Sigmoid colon (tissue), 7 donors: ENCODE results near the gene PACS1. TPM values are rescaled to one million over a fixed set of nuclear protein-coding genes. Genes with fewer than 3 reads are reported as not detected.

Experiments used
- DNase-seq: peaks from one replicate; pipeline ENCODE4 v3.0.0-alpha.2; 2019
- H3K27ac ChIP-seq, 4 donors: fragments of 200-600 bp; sonication (generic); one replicate each; pipeline ENCODE4 v1.5.1; 2016 to 2019; ENCODE audit warnings: mild to moderate bottlenecking in 1 of 4
- H3K27me3 ChIP-seq, 3 donors: fragments of 200-600 bp; sonication (generic); one replicate each; pipeline ENCODE4 v1.5.1; 2019; ENCODE audit warnings: mild to moderate bottlenecking in 1 of 3
- H3K36me3 ChIP-seq, 4 donors: fragments of 200-600 bp; sonication (generic); one replicate each; pipeline ENCODE4 v1.5.1; 2016 to 2019
- H3K4me1 ChIP-seq, 4 donors: fragments of 200-600 bp; sonication (generic); one replicate each; pipeline ENCODE4 v1.5.1; 2017 to 2019
- H3K4me3 ChIP-seq, 4 donors: fragments of 200-600 bp; sonication (generic); one replicate each; pipeline ENCODE4 v1.5.1; 2017 to 2019; ENCODE audit warnings: mild to moderate bottlenecking in 2 of 4, moderate library complexity in 1 of 4
- H3K9me3 ChIP-seq, 4 donors: fragments of 200-600 bp in 3 of 4; sonication (generic) in 3 of 4; one replicate each; pipeline versions ENCODE4 v1.5.1 to v1.6.1; 2013 to 2019
- EP300 ChIP-seq, 4 donors: sonication (generic); formaldehyde crosslinking; IDR thresholded peaks; one replicate each; pipeline ENCODE4 v1.6.1; 2017; ENCODE audit warnings: antibody characterized with exemption in 4 of 4
- POLR2A ChIP-seq, 2 donors: fragments of 450-650 bp; IDR thresholded peaks; one replicate each; pipeline ENCODE4 v1.6.1; 2016; ENCODE audit warnings: antibody characterized with exemption in 2 of 2, mild to moderate bottlenecking in 2 of 2, moderate library complexity in 2 of 2
- POLR2AphosphoS5 ChIP-seq, 4 donors: sonication (generic); formaldehyde crosslinking; IDR thresholded peaks; one replicate each; pipeline ENCODE4 v1.6.1; 2017; ENCODE audit warnings: antibody characterized with exemption in 4 of 4
- WGBS, 2 donors: extraction: QIAGEN DNeasy Blood & Tissue Kit; methylation state at CpG; one replicate each; pipeline ENCODE4 v1.1.7; 2013; 5-methylcytosine and 5-hydroxymethylcytosine counted together
- intact Hi-C: fragments of 100-400 bp; cut with DNase I; formaldehyde crosslinking; loops from one replicate; pipeline ENCODE4 v1.15.1; 2023
- polyA plus RNA-seq, 3 donors: library from polyadenylated mRNA; stranded (reverse); fragments of 200-250 nt; gene quantifications; one replicate each; pipeline ENCODE4 v1.2.3, GENCODE V29; 2013
- total RNA-seq, 4 donors: library from RNA; depleted of rRNA; stranded (reverse); fragments of >200 nt; gene quantifications; one replicate each; pipeline ENCODE4 v1.1.0, GENCODE V29; 2016
- TF ChIP-seq, protein P1 (sequence below), 4 experiments: fragments of 450-650 bp in 3 of 4; fragments of 200-600 bp in 1 of 4; IDR thresholded peaks; one replicate each; pipeline ENCODE4 v1.5.1; 2016 to 2019; ENCODE audit warnings: antibody characterized with exemption in 4 of 4, mild to moderate bottlenecking in 3 of 4, moderate library complexity in 2 of 4
- donor health status: healthy with polysubstance abuse.
- donor health status: Bipolar disorder and iron deficiency.
- donor health status: healthy.

The PACS1 gene
- total and polyA plus RNA-seq, 7 donors, result 2.1 to 75.9 (median 22.8) TPM

DNA sequence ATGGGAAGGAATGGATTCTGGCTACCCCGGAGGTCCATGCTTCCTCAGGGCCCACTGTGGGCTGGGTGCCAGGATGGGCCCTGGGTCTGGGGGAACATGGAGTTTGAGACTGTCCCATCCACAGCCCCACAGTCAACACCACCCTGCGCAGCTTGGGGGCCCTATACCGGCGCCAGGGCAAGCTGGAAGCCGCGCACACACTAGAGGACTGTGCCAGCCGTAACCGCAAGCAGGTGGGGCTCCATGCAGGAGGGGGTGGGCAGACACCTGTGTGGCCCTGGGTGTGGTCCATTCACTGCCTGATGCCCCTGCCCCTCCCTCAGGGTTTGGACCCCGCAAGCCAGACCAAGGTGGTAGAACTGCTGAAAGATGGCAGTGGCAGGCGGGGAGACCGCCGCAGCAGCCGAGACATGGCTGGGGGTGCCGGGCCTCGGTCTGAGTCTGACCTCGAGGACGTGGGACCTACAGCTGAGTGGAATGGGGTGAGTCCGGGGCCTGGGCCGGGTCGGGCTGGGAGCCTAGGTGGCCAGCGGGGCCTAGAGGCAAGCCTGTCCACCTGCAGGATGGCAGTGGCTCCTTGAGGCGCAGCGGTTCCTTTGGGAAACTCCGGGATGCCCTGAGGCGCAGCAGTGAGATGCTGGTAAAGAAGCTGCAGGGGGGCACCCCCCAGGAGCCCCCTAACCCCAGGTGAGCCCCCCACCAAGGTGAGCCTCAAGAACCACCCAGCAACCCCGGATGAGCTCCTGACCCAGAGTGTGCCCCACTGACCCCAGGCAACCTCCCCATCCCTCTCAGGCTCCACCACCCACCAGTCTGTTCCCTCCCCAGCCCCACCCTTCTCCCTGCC lies 195.7 kb downstream of the PACS1 start:
- intact Hi-C loops, result no loop called here
- Histone ChIP-seq H3K9me3 (no peaks in the 10 kb centered on the region), H3K27ac (peak overlapping the region; percentile 96 to 99 (median 97)), H3K4me1 (peaks cover 0 to 35% (median 29%) of the 10 kb centered on the region in 4 donors), H3K36me3 (peaks cover 11 to 51% (median 30%) of the 10 kb centered on the region in 4 donors), H3K4me3 (no peak overlapping the region), H3K27me3 (no peaks in the 10 kb centered on the region)
- peak; percentile 68 for DNase-seq
- 93 to 95% methylated on average over 26 of the region's 26 CpGs for WGBS, 2 donors
- no peak for TF ChIP-seq EP300 (IDR thresholded peaks at IDR 0.05)
- TF ChIP-seq, protein P1, sequence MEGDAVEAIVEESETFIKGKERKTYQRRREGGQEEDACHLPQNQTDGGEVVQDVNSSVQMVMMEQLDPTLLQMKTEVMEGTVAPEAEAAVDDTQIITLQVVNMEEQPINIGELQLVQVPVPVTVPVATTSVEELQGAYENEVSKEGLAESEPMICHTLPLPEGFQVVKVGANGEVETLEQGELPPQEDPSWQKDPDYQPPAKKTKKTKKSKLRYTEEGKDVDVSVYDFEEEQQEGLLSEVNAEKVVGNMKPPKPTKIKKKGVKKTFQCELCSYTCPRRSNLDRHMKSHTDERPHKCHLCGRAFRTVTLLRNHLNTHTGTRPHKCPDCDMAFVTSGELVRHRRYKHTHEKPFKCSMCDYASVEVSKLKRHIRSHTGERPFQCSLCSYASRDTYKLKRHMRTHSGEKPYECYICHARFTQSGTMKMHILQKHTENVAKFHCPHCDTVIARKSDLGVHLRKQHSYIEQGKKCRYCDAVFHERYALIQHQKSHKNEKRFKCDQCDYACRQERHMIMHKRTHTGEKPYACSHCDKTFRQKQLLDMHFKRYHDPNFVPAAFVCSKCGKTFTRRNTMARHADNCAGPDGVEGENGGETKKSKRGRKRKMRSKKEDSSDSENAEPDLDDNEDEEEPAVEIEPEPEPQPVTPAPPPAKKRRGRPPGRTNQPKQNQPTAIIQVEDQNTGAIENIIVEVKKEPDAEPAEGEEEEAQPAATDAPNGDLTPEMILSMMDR (IDR thresholded peaks at IDR 0.05), result no peak
- no peak for TF ChIP-seq POLR2A (IDR thresholded peaks at IDR 0.05)
- TF ChIP-seq POLR2AphosphoS5 (IDR thresholded peaks at IDR 0.05), result no peak

DNA sequence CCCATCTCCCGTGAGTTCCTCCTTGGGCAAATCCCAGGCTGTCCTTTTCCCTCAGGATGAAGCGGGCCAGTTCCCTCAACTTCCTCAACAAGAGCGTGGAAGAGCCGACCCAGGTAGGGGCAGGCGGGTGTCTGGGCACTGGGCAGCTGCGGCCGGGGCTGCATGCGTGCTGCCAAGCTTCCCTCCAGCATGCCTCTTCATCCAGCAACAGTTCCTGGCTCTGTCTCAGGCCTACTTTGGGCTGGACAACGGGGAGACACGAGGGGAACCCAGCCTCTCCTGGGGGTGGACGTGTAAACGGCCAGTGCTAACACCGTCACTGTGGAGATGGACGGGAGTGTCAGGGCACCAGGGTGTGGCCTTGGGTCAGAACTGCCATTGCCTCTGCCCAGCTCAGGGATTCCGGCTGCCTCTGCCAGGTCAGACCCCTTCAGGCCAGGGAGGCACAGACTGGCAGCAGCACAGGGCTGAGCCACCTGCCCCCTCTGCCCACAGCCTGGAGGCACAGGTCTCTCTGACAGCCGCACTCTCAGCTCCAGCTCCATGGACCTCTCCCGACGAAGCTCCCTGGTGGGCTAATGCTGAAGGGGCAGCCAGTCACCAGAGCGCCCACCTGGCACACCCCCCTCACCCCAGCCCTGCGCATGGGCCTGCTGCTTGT lies 196.4 kb downstream of the PACS1 start:
- H3K4me1 ChIP-seq, result peaks cover 0 to 35% (median 30%) of the 10 kb centered on the region in 4 donors
- H3K9me3 ChIP-seq, result no peaks in the 10 kb centered on the region
- TF ChIP-seq, protein P1 (IDR thresholded peaks at IDR 0.05), result no peak
- TF ChIP-seq POLR2A (IDR thresholded peaks at IDR 0.05) (no peak), EP300 (IDR thresholded peaks at IDR 0.05) (no peak), POLR2AphosphoS5 (IDR thresholded peaks at IDR 0.05) (no peak)
- H3K27me3 ChIP-seq, result no peaks in the 10 kb centered on the region
- H3K27ac ChIP-seq, result peak overlapping the region; percentile 96 to 99 (median 97)
- WGBS, 2 donors, result 82 to 86% methylated on average over 20 of the region's 20 CpGs
- peak overlapping the region; percentile 73 to 94 (median 84) for H3K4me3 ChIP-seq
- intact Hi-C loops, result no loop called here
- peaks cover 11 to 45% (median 27%) of the 10 kb centered on the region in 4 donors for H3K36me3 ChIP-seq
- no peak for DNase-seq

DNA sequence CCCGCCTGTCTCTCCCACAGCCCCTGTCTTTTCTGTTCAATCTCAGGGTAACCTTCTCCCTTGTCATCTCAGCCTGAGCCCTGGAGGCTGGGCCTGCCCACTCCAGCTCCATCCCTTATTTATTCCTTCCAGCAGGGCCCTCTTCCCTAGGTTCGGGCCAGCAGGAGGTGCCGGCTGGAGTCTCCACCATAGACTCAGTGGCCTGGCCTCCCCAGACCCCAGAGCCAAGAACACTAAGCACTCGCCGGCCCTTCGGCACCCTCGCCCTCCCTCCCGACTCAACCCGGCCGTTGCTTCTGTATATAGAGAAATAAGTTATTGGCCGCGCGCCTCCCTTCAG lies 196.9 kb downstream of the PACS1 start:
- TF ChIP-seq EP300 (IDR thresholded peaks at IDR 0.05) (no peak), POLR2AphosphoS5 (IDR thresholded peaks at IDR 0.05) (no peak)
- peak overlapping the region; percentile 73 to 94 (median 84) for H3K4me3 ChIP-seq
- peaks cover 14 to 45% (median 27%) of the 10 kb centered on the region in 4 donors for H3K36me3 ChIP-seq
- intact Hi-C loops, result no loop called here
- no peaks in the 10 kb centered on the region for H3K9me3 ChIP-seq
- 21 to 27% methylated on average over 13 of the region's 13 CpGs for WGBS, 2 donors
- no peaks in the 10 kb centered on the region for H3K27me3 ChIP-seq
- H3K4me1 ChIP-seq, result peaks cover 0 to 35% (median 30%) of the 10 kb centered on the region in 4 donors
- H3K27ac ChIP-seq, result peak overlapping the region; percentile 96 to 99 (median 97)
- no peak for DNase-seq

DNA sequence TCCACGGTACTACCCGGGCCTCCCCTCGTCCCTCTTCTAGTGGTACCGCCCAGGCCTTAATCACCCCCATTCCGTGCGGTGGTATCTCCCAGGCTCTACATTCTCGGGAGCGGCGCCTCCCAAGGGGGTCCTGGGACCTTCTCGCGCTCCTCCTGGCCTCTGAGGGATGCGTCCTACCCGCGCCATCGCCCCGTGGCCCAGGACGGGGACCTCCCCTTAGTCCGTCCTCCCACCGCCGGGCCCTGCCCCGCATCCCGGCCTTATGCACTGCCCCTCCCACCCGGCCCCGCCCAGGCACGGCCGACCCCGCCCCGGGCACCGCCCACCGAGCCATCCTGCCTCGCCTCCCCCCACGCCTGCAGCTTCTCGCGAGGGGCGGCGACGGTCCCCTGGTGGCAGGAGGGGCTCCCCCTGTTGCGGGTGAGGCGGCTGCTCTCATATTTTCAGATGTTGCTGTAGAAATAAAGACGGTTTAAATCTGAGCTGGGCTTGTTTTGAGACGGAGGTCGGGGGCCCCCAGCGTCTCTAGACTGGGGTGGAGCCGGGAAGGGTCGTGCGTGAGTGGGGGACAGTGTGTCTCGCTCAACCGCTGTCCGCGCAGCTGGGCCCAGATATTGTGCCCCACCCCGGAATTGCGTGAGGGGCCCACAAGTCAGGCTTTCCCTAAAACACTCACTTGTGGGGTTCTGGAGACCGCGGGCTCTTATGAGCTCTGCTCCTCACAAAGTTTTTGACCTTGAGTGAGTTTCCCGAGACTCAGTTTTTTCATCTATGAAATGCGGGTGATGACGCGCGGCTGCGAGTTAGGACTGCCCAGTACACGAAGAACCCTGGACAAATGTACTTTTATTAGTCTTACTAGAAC lies 197.5 kb downstream of the PACS1 start:
- H3K27ac ChIP-seq, result peak overlapping the region; percentile 96 to 99 (median 97)
- intact Hi-C loops, result no loop called here
- peaks cover 0 to 35% (median 30%) of the 10 kb centered on the region in 4 donors for H3K4me1 ChIP-seq
- DNase-seq, result peak; percentile 96
- 0 to 1% methylated on average over 61 of the region's 61 CpGs for WGBS, 2 donors
- H3K36me3 ChIP-seq, result peaks cover 14 to 45% (median 27%) of the 10 kb centered on the region in 4 donors
- no peaks in the 10 kb centered on the region for H3K9me3 ChIP-seq
- no peaks in the 10 kb centered on the region for H3K27me3 ChIP-seq
- TF ChIP-seq POLR2A (IDR thresholded peaks at IDR 0.05), result peak; percentile 78 to 84
- TF ChIP-seq, protein P1 (IDR thresholded peaks at IDR 0.05), result peak in 2 of 4 experiments; percentile 7 to 28
- TF ChIP-seq POLR2AphosphoS5 (IDR thresholded peaks at IDR 0.05), result peak; percentile 90 to 98 (median 94)
- TF ChIP-seq EP300 (IDR thresholded peaks at IDR 0.05), result peak in 1 of 4 donors; percentile 78
- peak overlapping the region; percentile 73 to 94 (median 84) for H3K4me3 ChIP-seq
